GM19023 (cell line): Measurements from ENCODE around the gene PCK2.
A peak's percentile ranks its signal among the peaks of the same experiment; 100 is the strongest.
"Not testable (repeated sequence)": the region's sequence is repeated elsewhere in the genome, so short reads cannot be mapped to it uniquely, and the experiment has no call there.

ENCODE experiments used
- ATAC-seq: cut with Tn5 transposase; IDR thresholded peaks from one replicate; pipeline ENCODE4 v1.9.1; 2021; ENCODE audit warnings: mild to moderate bottlenecking, moderate library complexity; ENCODE audit not compliant: unreplicated experiment

Gene PCK2

GRCh38 chr14:24093207-24093900 lies 757 bp upstream of the PCK2 start:
- no peak for ATAC-seq

- ATAC-seq: no peak
Measured at GRCh38 chr14:24094841-24095270, 745 bp downstream of the PCK2 start.

GRCh38 chr14:24095271-24096068 lies 1.4 kb downstream of the PCK2 start:
- peak; percentile 67 for ATAC-seq

- ATAC-seq: no peak
Measured at GRCh38 chr14:24096545-24097181, 2.6 kb downstream of the PCK2 start.

GRCh38 chr14:24098229-24098926 lies 4.3 kb downstream of the PCK2 start:
- no peak for ATAC-seq

- no peak for ATAC-seq
Measured at GRCh38 chr14:24098927-24099813, 5.1 kb downstream of the PCK2 start.

GRCh38 chr14:24100197-24100981 lies 6.3 kb downstream of the PCK2 start:
- ATAC-seq: no peak

GRCh38 chr14:24100982-24101494 lies 6.9 kb downstream of the PCK2 start:
- no peak for ATAC-seq

- ATAC-seq: no peak
Measured at GRCh38 chr14:24102357-24103048, 8.4 kb downstream of the PCK2 start.

GRCh38 chr14:24103451-24103850 lies 9.3 kb downstream of the PCK2 start:
- ATAC-seq: no peak

GRCh38 chr14:24105609-24106239 lies 11.6 kb downstream of the PCK2 start:
- not testable (repeated sequence) for ATAC-seq

- ATAC-seq: no peak
Measured at GRCh38 chr14:24106672-24107271, 12.7 kb downstream of the PCK2 start.

GRCh38 chr14:24108336-24108874 lies 14.3 kb downstream of the PCK2 start:
- peak; percentile 9 for ATAC-seq

- no peak for ATAC-seq
Measured at GRCh38 chr14:24110060-24110459, 15.9 kb downstream of the PCK2 start.

GRCh38 chr14:24110523-24110922 lies 16.4 kb downstream of the PCK2 start:
- ATAC-seq: no peak

- no peak for ATAC-seq
Measured at GRCh38 chr14:24113379-24113800, 19.3 kb downstream of the PCK2 start.

GRCh38 chr14:24113801-24114531 lies 19.9 kb downstream of the PCK2 start:
- peak; percentile 35 for ATAC-seq
